Mucosa of stomach (tissue), 1 donor: ENCODE results near the gene TBCD.

ENCODE experiments used
- H3K27me3 ChIP-seq: one replicate; pipeline ENCODE4 v1.7.0; 2013; ENCODE audit warnings: mild to moderate bottlenecking, low read length; ENCODE audit not compliant: control insufficient read depth, insufficient read depth
- H3K36me3 ChIP-seq: one replicate; pipeline ENCODE4 v1.7.0; 2013; ENCODE audit warnings: low read length; ENCODE audit not compliant: control insufficient read depth, insufficient read depth
- H3K4me1 ChIP-seq: one replicate; pipeline ENCODE4 v1.7.0; 2013; ENCODE audit warnings: mild to moderate bottlenecking, low read length; ENCODE audit not compliant: control insufficient read depth, insufficient read depth
- H3K4me3 ChIP-seq: one replicate; pipeline ENCODE4 v1.7.0; 2013; ENCODE audit warnings: low read length
- H3K9ac ChIP-seq: one replicate; pipeline ENCODE4 v1.7.0; 2013; ENCODE audit warnings: mild to moderate bottlenecking, low read length, moderate library complexity
- H3K9me3 ChIP-seq: one replicate; pipeline ENCODE4 v1.7.0; 2013; ENCODE audit warnings: mild to moderate bottlenecking, low read length, moderate library complexity; ENCODE audit not compliant: control insufficient read depth
- donor health status: Pancreatic carcinoma.

The TBCD gene

GRCh38 chr17:82872591-82873520 lies 121.0 kb downstream of the TBCD start:
- Histone ChIP-seq H3K4me1 (peaks cover 32% of the 10 kb centered on the region), H3K4me3 (no peak overlapping the region), H3K9me3 (no peaks in the 10 kb centered on the region), H3K9ac (no peak overlapping the region), H3K36me3 (no peaks in the 10 kb centered on the region), H3K27me3 (no peaks in the 10 kb centered on the region)

- H3K4me1 ChIP-seq = peaks cover 32% of the 10 kb centered on the region
- no peak overlapping the region for H3K4me3 ChIP-seq
- H3K9me3 ChIP-seq = no peaks in the 10 kb centered on the region
- H3K36me3 ChIP-seq = no peaks in the 10 kb centered on the region
- H3K9ac ChIP-seq = no peak overlapping the region
- no peaks in the 10 kb centered on the region for H3K27me3 ChIP-seq
Observed at GRCh38 chr17:82873521-82873920, 121.7 kb downstream of the TBCD start.

GRCh38 chr17:82874011-82874835 lies 122.4 kb downstream of the TBCD start:
- no peaks in the 10 kb centered on the region for H3K9me3 ChIP-seq
- no peaks in the 10 kb centered on the region for H3K27me3 ChIP-seq
- no peaks in the 10 kb centered on the region for H3K36me3 ChIP-seq
- H3K9ac ChIP-seq = no peak overlapping the region
- H3K4me3 ChIP-seq = no peak overlapping the region
- H3K4me1 ChIP-seq = peaks cover 32% of the 10 kb centered on the region

- Histone ChIP-seq H3K4me1 (peaks cover 32% of the 10 kb centered on the region), H3K9me3 (no peaks in the 10 kb centered on the region), H3K36me3 (no peaks in the 10 kb centered on the region), H3K9ac (peak overlapping the region; percentile 48), H3K4me3 (no peak overlapping the region), H3K27me3 (no peaks in the 10 kb centered on the region)
Observed at GRCh38 chr17:82875407-82875856, 123.6 kb downstream of the TBCD start.

GRCh38 chr17:82876149-82876548 lies 124.3 kb downstream of the TBCD start:
- Histone ChIP-seq H3K4me1 (peaks cover 32% of the 10 kb centered on the region), H3K9ac (no peak overlapping the region), H3K9me3 (no peaks in the 10 kb centered on the region), H3K4me3 (no peak overlapping the region), H3K27me3 (no peaks in the 10 kb centered on the region), H3K36me3 (no peaks in the 10 kb centered on the region)

- no peak overlapping the region for H3K4me3 ChIP-seq
- no peaks in the 10 kb centered on the region for H3K27me3 ChIP-seq
- H3K4me1 ChIP-seq = peaks cover 34% of the 10 kb centered on the region
- H3K9ac ChIP-seq = no peak overlapping the region
- no peaks in the 10 kb centered on the region for H3K9me3 ChIP-seq
- no peaks in the 10 kb centered on the region for H3K36me3 ChIP-seq
Observed at GRCh38 chr17:82876602-82877379, 124.9 kb downstream of the TBCD start.

- no peaks in the 10 kb centered on the region for H3K9me3 ChIP-seq
- no peak overlapping the region for H3K4me3 ChIP-seq
- H3K4me1 ChIP-seq = peaks cover 51% of the 10 kb centered on the region
- H3K27me3 ChIP-seq = no peaks in the 10 kb centered on the region
- no peaks in the 10 kb centered on the region for H3K36me3 ChIP-seq
- H3K9ac ChIP-seq = no peak overlapping the region
Observed at GRCh38 chr17:82878527-82878926, 126.7 kb downstream of the TBCD start.

- Histone ChIP-seq H3K36me3 (no peaks in the 10 kb centered on the region), H3K4me3 (no peak overlapping the region), H3K27me3 (no peaks in the 10 kb centered on the region), H3K4me1 (peaks cover 54% of the 10 kb centered on the region), H3K9me3 (no peaks in the 10 kb centered on the region), H3K9ac (no peak overlapping the region)
Observed at GRCh38 chr17:82879241-82879640, 127.4 kb downstream of the TBCD start.

- Histone ChIP-seq H3K36me3 (no peaks in the 10 kb centered on the region), H3K27me3 (no peaks in the 10 kb centered on the region), H3K4me3 (no peak overlapping the region), H3K9ac (no peak overlapping the region), H3K4me1 (peaks cover 48% of the 10 kb centered on the region), H3K9me3 (no peaks in the 10 kb centered on the region)
Observed at GRCh38 chr17:82880620-82881323, 128.9 kb downstream of the TBCD start.

- Histone ChIP-seq H3K36me3 (no peaks in the 10 kb centered on the region), H3K4me1 (peaks cover 48% of the 10 kb centered on the region), H3K9me3 (no peaks in the 10 kb centered on the region), H3K4me3 (no peak overlapping the region), H3K9ac (peak overlapping the region; percentile 57), H3K27me3 (no peaks in the 10 kb centered on the region)
Observed at GRCh38 chr17:82881324-82881823, 129.5 kb downstream of the TBCD start.
